Measurements from ENCODE around the gene NEDD9.

Gene NEDD9

DNA sequence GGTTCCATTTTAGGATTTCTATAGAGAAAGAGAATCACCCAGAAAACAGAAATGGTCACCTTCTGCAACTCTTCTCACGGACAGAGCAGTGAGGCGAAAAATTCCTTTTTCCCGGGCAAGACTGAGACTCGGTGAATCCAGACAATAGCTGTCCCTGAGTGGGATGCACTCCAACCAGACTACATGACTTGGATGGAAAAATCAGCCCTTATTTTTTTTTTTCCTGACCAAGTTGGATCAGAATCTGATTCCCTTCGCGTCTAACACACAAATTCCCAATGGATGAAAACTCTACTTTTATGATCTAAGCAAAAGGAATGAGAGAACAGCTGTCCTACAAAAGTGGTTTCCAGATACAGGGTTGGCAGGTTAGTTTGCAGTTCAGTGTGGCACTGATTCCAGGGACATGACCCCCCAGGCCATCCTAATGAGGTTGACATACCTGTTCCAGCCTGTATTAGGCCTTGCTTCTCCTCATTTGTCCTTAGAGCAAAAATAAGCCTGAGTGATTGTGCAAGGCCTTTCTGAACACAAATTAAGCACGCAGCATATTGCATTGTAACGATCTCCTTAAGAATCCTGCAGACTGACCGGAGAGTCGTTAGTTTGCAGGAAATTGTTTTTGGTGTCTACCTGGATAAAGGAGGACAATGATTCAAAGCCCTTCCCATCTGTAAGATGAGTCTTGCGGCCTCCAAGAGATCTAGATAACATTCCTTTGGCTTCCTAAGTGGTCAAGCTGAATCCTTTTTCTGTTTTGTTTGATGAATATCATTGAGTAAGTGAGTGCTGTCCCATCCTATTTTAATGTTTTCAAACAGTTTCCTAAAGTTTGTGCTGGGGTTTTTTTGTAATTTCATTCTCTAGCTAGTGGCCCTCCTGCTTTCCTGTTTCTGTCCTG, 1.5 kb upstream of the NEDD9 start:
- DNase-seq (ENCODE audit: low spot score) = no peak

DNA sequence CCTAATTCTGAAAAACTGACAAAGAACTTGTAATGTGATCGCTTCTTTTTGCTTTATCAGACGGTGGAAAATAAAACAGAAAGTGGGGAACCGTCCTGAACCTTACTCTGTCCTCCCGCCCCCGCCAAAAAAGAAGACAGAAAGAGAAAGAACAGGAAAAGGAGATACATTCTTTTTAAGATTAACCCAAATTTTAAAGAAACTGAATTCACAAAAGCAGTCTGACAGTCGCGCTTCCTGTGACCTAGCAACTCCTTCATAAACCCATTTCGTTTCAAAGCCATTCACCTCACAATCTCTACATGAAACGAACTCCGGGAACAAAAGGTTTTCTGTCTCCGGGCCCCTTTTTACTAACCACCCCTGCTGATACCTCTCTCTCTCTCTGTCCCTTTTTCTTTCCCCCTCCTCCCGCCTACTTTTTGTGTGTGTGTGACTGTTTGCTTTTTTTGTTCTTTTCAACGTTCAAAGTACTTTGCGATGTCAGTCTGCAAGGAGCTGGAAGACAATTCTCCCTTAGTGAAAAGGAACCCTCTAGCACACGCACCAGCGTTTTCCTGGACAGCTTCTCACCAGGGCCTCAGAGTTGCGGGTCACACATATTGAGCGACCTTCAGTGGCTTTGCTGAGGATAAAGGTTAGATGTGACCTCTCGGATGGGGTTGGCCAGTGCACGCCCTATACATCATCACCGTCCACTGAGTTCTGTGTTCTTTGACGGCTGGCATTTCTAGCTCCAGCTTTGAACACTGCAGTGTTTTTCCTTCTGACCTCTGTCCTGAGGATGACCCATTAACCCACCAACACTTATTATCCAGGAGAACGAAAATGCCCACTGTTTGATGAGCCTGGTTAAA, 530 bp upstream of the NEDD9 start:
- DNase-seq (ENCODE audit: low spot score) = peak; percentile 32

DNA sequence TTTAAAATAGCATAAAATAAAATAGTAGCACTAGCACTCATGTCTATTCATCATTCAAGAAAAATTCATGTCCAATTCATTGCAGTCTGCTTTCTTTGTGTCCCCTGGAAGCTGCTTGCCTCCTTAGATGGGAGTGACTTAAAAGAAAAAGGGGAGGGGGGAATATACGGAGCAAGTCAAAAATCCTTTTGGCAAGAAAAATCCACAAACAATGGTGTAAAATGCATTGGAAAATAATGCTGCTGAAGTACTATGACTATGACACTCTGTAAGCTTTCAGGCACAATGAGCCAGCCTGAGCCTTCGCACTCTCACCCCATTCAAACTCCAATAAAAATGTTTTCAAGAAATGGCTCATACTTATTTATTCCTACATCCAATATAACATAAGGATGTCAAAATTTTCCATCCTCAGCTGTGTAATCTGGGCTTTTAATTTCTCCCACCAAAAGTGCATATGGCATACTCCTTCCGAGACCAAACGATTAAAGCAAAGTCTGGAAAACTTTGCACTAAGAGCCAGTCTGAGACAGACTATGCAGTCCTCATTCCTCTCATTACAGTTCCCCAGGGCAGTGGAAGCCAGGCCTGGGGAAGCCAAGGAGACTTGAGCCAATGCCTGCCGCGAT, 790 bp downstream of the NEDD9 start:
- peak; percentile 55 for DNase-seq (ENCODE audit: low spot score)

DNA sequence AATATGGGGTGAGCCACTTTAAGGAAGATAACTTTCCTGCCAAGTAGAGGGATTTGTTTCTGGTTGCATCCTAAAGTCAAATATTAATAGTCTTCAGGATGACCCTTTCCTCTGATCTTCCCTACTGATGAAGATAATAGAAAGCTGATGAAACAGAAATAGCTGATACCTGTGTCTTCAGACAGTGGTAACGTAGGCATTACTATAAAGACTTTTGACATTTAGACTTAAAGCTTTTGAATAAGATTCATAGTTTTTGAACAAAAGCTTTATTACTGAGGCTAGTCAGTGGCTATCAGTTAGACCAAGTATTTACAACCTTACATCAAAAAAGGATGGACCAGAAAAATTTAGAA, 1.4 kb downstream of the NEDD9 start:
- no peak for DNase-seq (ENCODE audit: low spot score)

DNA sequence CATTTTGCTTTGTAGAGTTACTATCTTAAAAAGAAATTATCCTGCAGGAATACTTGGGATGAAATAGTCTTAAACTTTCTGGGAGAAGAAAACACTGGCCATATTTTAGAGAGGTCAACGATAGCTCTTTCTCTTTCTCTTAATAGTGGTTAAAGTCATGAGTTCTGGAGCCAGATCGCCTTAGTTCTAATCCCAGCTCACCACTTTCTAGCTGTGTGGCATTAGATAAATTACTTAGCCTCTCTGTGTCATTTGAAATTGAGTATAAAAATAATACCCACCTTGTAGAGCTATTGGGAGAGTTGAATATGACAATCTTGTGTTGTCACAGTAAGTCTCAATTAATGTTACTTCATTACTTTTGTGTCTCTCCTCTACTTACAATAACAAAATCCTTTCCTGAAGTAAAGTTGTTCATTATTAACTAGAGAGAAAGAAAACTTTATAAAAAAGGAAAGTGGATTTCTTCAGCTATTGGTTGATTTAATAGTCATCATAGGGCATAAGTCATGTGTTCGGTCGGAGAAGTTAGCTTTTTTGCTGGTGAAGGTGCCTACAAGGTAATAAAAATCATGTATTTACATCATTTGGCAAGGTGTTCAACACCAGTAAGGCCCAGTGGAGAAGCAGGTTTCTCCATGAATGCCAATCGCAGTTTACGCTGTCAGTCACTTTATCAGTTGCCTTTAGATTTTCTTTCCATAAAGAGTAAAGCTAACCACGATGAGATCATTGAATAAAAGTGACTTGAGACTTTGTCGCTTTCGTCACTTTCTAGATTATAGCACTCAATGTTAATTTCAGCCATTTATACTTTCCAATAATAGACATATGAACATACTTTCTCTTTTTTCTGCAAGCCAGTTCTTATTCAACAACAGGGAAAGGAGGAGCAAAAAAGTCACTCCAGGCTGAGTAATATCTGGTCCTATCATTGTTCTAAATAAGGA, 2.0 kb downstream of the NEDD9 start:
- DNase-seq (ENCODE audit: low spot score) = peak; percentile 25

DNA sequence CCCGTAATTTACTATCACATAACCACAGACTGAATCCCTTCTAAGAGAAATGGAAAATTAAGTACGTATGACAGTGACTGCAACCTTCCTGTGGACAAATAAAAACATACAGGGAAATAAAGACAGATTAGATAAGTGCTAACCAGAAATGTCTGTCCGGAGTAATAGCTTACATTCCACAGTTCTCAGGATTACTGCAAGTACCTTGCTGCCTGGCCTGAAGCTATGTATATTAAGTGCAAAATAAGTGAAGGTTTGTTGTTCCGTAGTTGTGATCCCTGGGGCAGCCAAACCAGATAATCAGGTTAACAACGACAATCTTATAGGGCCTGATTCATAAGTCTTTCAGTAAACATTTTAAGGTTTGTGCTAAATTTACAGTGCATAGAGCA, 2.8 kb downstream of the NEDD9 start:
- DNase-seq (ENCODE audit: low spot score) = no peak

DNA sequence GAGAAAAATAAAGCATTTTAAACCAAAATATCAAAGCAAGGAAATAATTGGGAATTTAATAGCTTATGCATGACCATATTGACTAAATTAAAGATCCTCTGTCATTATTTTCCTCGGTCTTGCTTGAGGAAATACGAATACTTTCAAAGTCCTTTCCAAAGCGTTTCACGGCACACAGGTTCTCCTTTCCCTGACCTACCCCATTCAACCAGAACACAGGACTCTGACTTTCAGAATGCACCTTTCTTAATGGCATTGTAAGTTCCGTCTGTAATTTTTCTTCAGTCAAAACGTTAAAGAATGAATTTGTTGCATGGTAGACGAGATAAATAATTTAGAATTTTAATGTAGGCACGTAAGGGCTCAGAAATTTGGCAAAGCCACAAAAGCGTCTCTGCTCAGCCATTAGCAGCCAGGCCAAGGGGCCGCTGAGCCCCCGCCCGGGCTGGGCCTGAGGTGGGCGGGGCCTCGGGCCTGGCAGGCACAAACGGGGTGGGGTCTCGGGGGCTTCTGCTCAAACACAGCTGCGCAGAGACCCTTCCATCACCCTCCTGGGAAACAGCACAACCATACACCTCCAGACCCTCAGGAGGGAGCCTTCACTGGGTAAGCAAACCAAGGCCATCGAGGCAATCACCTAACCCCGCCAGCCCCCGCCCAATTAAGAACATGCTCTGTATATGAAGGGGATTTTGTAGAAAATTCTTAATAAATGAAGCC, 3.4 kb downstream of the NEDD9 start:
- no peak for DNase-seq (ENCODE audit: low spot score)

DNA sequence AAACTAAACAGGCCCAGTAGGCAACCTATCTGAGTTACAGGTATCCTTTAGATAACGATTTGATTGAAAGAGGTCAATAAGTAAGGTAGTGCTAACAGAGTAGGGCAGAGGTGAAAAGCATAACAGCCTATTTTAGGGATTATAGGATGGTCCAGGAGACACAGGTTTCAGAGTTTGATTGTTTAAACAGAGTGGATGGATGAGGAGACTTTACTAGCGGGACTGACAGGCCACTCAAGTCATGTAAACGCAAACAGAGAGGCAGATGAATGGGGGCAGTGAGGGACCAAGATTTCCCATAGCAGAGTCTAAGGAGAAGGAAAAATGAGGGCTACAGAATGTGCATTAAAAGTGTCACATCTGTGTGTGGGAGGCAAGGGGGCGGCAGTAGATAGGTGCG, 4.8 kb downstream of the NEDD9 start:
- no peak for DNase-seq (ENCODE audit: low spot score)

DNA sequence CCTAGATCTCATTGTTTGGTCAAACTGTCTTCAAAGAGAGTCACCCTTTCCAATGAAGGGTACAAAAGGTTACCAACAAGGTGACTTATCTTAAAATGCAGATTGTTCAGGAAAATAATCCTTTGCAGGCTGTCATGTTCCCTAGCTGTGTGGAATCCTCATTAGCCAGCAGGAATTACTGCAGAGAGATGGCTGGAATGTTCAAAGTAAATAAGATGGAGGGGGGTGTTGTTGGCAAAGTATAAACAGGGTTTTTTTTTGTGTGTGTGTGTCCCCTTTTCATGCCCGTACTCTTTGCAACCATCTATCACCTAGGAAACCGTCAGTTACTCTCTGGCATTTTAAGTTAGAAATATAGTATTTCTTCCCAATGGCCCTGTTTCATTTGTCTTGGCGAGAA, 6.5 kb downstream of the NEDD9 start:
- no peak for DNase-seq (ENCODE audit: low spot score)

DNA sequence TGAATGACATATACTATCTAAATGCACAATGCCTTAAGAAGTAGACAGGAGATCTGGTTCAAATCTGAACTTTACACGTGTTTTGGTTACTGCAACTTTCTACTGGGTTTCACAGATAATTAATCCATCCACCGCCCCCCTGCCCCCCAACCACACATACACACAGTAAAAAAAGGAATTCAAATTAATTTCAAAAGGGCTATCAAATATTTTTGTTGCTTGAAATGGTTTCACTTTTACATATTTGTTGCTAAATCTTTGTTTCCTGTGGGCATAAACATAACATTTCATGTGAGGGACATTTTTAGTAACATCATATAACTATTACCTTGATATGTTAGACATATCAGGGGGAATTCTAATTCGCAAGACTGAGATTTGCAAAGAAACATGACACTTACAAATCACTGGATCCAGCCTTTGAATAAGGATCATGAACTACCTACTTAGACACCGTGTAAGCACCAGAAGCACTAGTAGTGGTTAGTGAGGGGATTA, 7.5 kb downstream of the NEDD9 start:
- no peak for DNase-seq (ENCODE audit: low spot score)

DNA sequence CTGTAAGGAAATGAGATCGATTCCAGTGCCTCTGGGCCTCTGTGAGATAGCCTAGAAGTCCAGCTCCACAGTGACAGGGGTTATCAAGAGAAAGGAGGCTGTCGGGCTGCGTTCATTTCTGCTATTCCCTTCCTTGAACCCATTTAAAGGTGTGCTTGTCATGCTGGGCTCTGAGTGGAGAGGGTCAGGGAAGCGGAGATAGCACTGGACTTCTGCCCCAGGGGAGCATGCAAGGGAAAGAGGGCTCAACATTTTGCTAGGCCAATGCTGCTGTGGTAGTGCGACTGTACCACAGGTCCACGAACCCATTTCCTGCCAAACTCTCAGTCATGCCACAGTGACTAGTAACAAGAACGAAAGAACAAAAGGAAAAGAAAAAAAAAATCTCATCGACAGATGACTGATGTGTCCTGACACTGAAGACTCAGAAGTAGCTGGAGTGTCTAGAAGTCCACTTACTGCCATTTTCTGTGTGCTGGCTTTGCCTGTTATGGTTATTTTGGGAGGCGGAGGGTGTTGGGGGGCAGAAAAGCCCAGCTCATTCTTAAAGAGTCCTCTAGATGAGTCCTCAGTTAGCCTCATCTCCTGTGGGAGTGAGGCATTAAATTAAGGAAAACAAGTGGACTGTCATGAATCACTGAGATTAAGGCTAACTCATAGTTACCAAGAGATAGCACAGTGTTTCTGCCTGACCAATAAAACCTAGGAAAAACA, 8.1 kb downstream of the NEDD9 start:
- DNase-seq (ENCODE audit: low spot score) = peak; percentile 27

DNA sequence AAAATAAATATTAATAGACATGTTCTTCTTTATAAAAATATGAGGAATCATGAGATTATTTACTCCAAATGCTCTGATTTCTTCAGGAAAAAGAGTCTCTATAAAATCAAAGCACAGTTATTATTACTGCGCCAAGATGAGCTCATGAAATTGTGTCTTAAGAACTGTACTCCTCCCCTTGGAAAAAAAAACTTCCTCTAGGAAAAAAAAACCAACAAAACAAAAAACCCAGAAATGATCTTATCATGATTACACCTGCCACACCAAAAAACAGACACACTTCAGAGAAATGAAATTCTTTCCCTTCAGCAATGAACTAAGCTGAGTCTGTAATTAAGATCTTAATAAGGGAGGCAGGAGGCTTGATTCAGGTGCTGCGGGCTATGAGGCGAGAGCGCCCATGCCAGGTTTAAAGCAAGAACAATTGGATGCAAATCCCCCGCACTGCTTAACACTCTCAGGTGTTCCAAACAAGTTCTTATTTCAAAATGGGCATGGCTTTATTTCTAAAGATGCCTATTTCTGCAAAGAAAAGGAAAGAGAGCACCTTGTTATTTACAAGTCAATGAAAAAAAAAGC, 9.1 kb downstream of the NEDD9 start:
- DNase-seq (ENCODE audit: low spot score) = no peak

DNA sequence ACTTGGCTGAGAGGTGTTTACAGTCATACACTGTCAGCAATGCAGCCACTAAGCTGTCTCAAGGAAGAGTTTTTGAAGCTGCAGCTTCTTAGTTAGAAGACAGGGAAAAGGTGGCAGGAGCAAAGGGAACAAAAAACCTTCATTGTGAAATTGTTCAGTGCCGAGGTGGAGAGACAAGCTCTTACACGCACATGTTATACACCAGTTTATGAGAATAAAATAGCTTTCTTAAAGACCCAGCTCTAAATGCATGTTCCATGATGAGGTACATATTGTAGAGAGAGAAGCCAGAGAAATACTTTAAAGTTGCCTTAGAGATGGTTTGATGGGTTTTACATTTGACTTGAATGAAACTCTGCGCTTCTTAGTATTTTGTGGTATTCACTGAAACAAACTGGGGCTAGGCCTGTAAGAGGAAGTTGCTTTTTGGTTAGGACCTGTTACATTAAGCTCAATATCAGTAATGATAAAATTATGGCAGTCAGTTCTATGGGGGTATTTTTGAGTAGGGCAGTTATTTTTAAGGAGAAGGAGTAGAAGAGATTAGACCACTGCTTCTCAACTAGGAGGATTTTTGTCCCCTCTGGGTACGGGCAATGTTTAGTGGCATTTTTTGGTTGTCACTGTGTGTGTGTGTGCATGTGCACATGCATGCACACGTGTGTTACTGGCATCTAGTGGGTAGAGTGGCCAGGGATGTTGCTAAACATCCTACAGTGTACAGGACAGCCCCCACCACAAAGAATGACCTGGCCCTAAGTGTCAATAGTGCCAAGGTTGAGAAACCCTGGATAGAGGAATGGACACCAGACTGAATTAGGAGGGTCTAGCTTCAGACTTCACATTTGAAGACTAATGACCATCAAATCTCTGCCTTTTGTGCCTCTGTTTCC, 9.8 kb downstream of the NEDD9 start:
- DNase-seq (ENCODE audit: low spot score) = no peak

DNA sequence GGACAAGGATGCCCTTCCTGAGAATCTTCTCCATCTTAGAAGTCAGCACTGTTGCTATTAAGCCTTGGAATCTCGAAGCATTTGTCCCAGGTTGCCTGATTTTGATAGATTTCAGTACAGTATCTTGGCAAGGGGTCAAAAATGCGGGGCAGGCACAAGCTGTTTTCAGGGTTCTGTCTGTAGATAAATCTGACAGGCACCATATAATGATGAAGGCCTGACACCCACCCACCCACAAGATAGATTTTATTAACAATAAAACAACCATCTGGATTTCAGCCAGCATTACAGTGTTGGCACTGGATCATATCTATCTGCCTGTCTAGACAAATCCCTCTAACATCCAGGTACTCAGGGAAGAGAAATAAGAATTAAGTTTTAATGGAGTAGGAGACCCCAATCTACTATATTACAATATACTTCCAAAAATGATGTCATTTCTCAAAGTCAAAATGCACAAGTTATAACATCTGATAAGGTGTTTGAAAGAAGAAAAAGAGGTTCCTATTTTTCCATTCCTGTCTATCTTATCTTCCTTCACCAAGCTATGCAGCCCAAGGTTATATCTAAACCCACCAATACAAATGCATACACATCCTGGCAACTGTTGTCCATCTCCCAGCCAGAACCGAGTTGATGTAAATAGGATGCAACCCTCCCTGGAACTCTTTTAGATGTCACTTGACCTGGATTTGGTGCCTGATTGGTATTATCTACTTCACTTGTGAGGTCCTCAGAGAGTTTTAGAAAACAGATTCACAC, 10.7 kb downstream of the NEDD9 start:
- no peak for DNase-seq (ENCODE audit: low spot score)

DNA sequence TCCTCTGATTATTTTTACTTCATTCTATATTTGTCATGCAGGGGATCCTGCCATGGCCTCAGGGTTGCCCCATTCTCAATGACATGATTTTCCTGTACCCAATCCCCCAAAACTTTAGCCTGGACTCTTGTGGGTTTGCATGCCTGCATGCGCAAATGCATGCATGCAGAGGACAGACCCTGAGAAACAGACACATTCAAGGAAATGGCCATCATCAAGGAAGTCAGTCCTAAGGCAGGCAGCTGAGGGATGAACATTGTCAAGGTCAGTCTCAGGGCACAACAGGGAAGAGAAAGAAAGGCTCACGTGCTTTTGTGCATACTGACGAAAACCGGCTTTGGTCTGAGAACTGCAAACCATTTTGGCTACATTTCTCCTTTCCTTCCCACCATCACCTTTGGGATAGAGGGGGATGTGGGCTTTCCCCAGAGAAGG, 13.1 kb downstream of the NEDD9 start:
- DNase-seq (ENCODE audit: low spot score) = no peak

DNA sequence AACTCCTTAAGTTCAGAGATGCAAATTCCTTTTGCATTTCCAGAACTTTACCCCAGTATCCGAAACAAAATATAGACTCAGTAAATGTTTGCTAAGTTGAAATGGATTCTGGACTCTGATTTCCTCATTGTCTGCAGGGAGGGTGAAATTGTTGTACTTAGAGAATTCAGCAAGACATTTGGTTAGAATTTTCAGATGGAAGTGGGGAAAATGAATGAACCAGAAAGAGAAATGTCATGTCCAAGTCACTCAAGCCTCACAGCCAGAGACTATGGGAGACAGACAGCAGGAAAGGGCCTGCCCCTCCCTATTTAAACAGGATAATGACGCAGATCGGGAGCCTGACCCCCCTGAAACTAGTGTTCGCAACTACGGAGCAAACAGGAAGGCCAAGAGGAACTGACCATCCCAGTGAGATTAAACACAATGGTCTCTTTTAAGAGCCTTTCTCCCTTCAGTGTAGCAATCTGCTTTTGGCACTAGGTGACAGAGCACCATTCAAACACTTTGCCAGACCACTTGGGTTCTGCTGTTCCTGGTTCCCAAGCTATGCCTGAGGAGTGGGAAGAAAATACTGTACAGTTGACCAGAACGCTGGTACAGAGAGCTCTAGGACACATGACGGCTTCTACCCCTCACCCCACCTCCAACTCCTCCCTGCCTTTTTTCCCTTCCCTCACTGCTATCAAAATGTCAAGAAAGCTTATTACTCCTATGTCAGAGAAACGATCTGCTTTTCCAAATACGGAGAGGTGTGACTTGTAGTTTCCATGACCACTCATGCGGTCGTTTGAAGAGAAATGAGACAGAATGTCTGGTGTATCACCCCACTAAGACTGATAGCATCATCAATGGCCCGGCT, 13.7 kb downstream of the NEDD9 start:
- DNase-seq (ENCODE audit: low spot score) = no peak

DNA sequence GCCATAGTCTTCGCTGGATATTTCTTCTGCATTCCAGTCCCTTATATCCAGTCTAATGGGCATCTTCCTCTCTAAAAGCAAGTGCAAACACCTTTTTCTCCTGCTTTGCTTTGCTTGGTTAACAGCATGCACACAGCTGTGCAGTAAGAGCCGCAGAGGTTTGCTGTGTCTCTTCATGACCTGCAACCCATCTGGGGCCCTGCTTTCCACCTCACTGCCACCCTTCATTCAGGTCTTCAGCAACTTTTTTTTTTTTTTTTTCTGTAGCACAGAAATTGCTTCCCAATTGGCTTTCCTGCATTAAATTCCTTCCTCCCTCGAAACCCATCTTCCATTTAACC, 14.4 kb downstream of the NEDD9 start:
- no peak for DNase-seq (ENCODE audit: low spot score)

Measured in hepatic stellate cell (primary cell).